H1 (cell line): ENCODE results near the gene NECTIN2. TPM values are rescaled to one million over a fixed set of nuclear protein-coding genes. Genes with fewer than 3 reads are reported as not detected.

Source experiments
- CTCF ChIA-PET: fragments of 300-600 bp; sonication (Branson Sonifier 250); formaldehyde crosslinking; loops from one replicate; lab custom pipeline; 2021; ENCODE audit not compliant: partially characterized antibody; lab: Charles Lee
- POLR2A ChIA-PET: fragments of 300-600 bp; sonication (Branson Sonifier 250); formaldehyde crosslinking; loops from one replicate; lab custom pipeline; 2021; ENCODE audit warnings: inconsistent platforms; ENCODE audit not compliant: partially characterized antibody; lab: Charles Lee
- DNase-seq, 2 experiments: peaks; one replicate each; pipeline versions ENCODE4 v3.0.0 to v3.0.0-alpha.2; 2010 to 2022; ENCODE audit warnings: low spot score in 2 of 2, low read depth in 1 of 2, mixed read lengths in 1 of 2
- FAIRE-seq: peaks from 2 replicates; lab custom pipeline; 2011; peaks lifted over from hg19 to GRCh38; lab: Jason Lieb, UNC
- H2AFZ ChIP-seq: 2 replicates; pipeline ENCODE4 v1.8.1; 2012; ENCODE audit warnings: low read length, inconsistent platforms
- H2AK5ac ChIP-seq: 2 replicates; pipeline ENCODE4 v1.6.1; 2013; ENCODE audit warnings: low read depth, low read length
- H2BK120ac ChIP-seq: replicated peaks from 2 replicates; pipeline ENCODE3; 2013; ENCODE audit warnings: low read depth, low read length, inconsistent platforms
- H2BK12ac ChIP-seq: 2 replicates; pipeline ENCODE4 v1.6.1; 2013; ENCODE audit warnings: low read depth, low read length
- H2BK15ac ChIP-seq: 2 replicates; pipeline ENCODE4 v1.6.1; 2013; ENCODE audit warnings: low read length
- H2BK20ac ChIP-seq: 2 replicates; pipeline ENCODE4 v1.6.1; 2013; ENCODE audit warnings: low read length
- H2BK5ac ChIP-seq: 2 replicates; pipeline ENCODE4 v1.6.1; 2013; ENCODE audit warnings: low read depth, low read length
- H3K14ac ChIP-seq: 2 replicates; pipeline ENCODE4 v1.6.1; 2013; ENCODE audit warnings: inconsistent platforms; ENCODE audit not compliant: insufficient read length
- H3K18ac ChIP-seq: 2 replicates; pipeline ENCODE4 v1.6.1; 2013; ENCODE audit warnings: low read length; ENCODE audit errors: extremely low read depth
- H3K23ac ChIP-seq: 2 replicates; pipeline ENCODE4 v1.6.1; 2013; ENCODE audit warnings: inconsistent platforms; ENCODE audit not compliant: insufficient read length
- H3K23me2 ChIP-seq: 2 replicates; pipeline ENCODE4 v1.6.1; 2013; ENCODE audit warnings: low read depth, low read length
- H3K27ac ChIP-seq: 2 replicates; pipeline ENCODE4 v1.6.1; 2011; ENCODE audit warnings: low read depth, low read length, inconsistent platforms
- H3K27me3 ChIP-seq, 4 experiments: replicated peaks in 1 of 4; 1 replicate in 1 of 4; 2 replicates in 3 of 4; pipeline versions ENCODE4 v1.6.1 to v1.8.1; 2011 to 2013; ENCODE audit warnings: low read length in 3 of 4, mild to moderate bottlenecking in 3 of 4, inconsistent platforms in 2 of 4, mixed read lengths in 2 of 4, moderate library complexity in 1 of 4; ENCODE audit not compliant: control insufficient read depth in 3 of 4, insufficient read depth in 3 of 4; ENCODE audit errors: extremely low read depth in 1 of 4
- H3K36me3 ChIP-seq, 4 experiments: 2 replicates each; pipeline versions ENCODE4 v1.6.1 to v1.8.1; 2011 to 2013; ENCODE audit warnings: mild to moderate bottlenecking in 4 of 4, low read length in 3 of 4, moderate library complexity in 2 of 4, control low read depth in 1 of 4, inconsistent platforms in 1 of 4; ENCODE audit not compliant: insufficient read depth in 4 of 4, control insufficient read depth in 2 of 4
- H3K4ac ChIP-seq: replicated peaks from 2 replicates; pipeline ENCODE3; 2013; ENCODE audit warnings: low read length, low read depth, mixed read lengths, inconsistent platforms; ENCODE audit not compliant: insufficient read length
- H3K4me1 ChIP-seq, 4 experiments: replicated peaks in 1 of 4; 1 replicate in 1 of 4; 2 replicates in 3 of 4; pipeline versions ENCODE4 v1.6.1 to v1.8.1; 2011 to 2013; ENCODE audit warnings: low read length in 3 of 4, inconsistent platforms in 2 of 4, mixed read lengths in 1 of 4; ENCODE audit not compliant: insufficient read depth in 4 of 4, control insufficient read depth in 3 of 4
- H3K4me2 ChIP-seq, 2 experiments: 2 replicates each; pipeline versions ENCODE4 v1.6.1 to v1.8.1; 2011 to 2013; ENCODE audit warnings: low read depth in 2 of 2, low read length in 2 of 2, control low read depth in 1 of 2, inconsistent platforms in 1 of 2, mild to moderate bottlenecking in 1 of 2; ENCODE audit not compliant: insufficient read depth in 1 of 2
- H3K4me3 ChIP-seq, 4 experiments: fragments of 200-600, 300-600 bp in 1 of 4; sonication (generic), shearing (Covaris generic), sonication (Bioruptor Twin) in 1 of 4; 2 replicates each; pipeline versions ENCODE4 v1.5.1 to v1.8.1; 2011 to 2016; ENCODE audit warnings: low read length in 4 of 4, low read depth in 3 of 4, control low read depth in 2 of 4, inconsistent platforms in 2 of 4, mild to moderate bottlenecking in 2 of 4, mixed read lengths in 1 of 4, moderate library complexity in 1 of 4; ENCODE audit not compliant: insufficient read depth in 2 of 4; ENCODE audit errors: extremely low read depth in 1 of 4
- H3K56ac ChIP-seq: replicated peaks from 2 replicates; pipeline ENCODE3; 2013; ENCODE audit warnings: low read depth, mild to moderate bottlenecking, mixed read lengths, low read length, inconsistent platforms; ENCODE audit not compliant: insufficient read length
- H3K79me1 ChIP-seq: 2 replicates; pipeline ENCODE4 v1.6.1; 2013; ENCODE audit warnings: low read depth, low read length, control low read depth
- H3K79me2 ChIP-seq, 2 experiments: 2 replicates each; pipeline versions ENCODE4 v1.6.1 to v1.8.1; 2012 to 2013; ENCODE audit warnings: low read length in 2 of 2, mild to moderate bottlenecking in 2 of 2, inconsistent platforms in 1 of 2; ENCODE audit not compliant: insufficient read depth in 2 of 2, control insufficient read depth in 1 of 2
- H3K9ac ChIP-seq, 4 experiments: replicated peaks in 1 of 4; 1 replicate in 1 of 4; 2 replicates in 3 of 4; pipeline versions ENCODE4 v1.6.1 to v1.8.1; 2011 to 2013; ENCODE audit warnings: low read depth in 3 of 4, low read length in 3 of 4, control low read depth in 2 of 4, mild to moderate bottlenecking in 2 of 4, moderate library complexity in 2 of 4, inconsistent platforms in 1 of 4; ENCODE audit errors: extremely low read depth in 1 of 4
- H3K9me3 ChIP-seq, 2 experiments: 2 replicates each; pipeline versions ENCODE4 v1.6.1 to v1.8.1; 2012 to 2013; ENCODE audit warnings: mild to moderate bottlenecking in 2 of 2, moderate library complexity in 2 of 2, control low read depth in 1 of 2, inconsistent platforms in 1 of 2, low read depth in 1 of 2, low read length in 1 of 2, mixed read lengths in 1 of 2; ENCODE audit not compliant: insufficient read depth in 2 of 2
- H4K20me1 ChIP-seq, 2 experiments: replicated peaks in 1 of 2; 2 replicates each; pipeline versions ENCODE3 to v1.8.1; 2011 to 2013; ENCODE audit warnings: inconsistent platforms in 2 of 2, low read length in 2 of 2, mild to moderate bottlenecking in 1 of 2; ENCODE audit not compliant: insufficient read depth in 2 of 2, control insufficient read depth in 1 of 2
- H4K5ac ChIP-seq: 2 replicates; pipeline ENCODE4 v1.6.1; 2013; ENCODE audit warnings: low read length, low read depth, mixed read lengths, inconsistent platforms; ENCODE audit not compliant: insufficient read length
- H4K8ac ChIP-seq: 2 replicates; pipeline ENCODE4 v1.8.0; 2013; ENCODE audit warnings: mild to moderate bottlenecking, moderate library complexity, low read length, inconsistent platforms; ENCODE audit not compliant: insufficient read depth; ENCODE audit errors: extremely low read depth
- H4K91ac ChIP-seq: replicated peaks from 2 replicates; pipeline ENCODE3; 2013; ENCODE audit warnings: low read length, mixed read lengths, inconsistent platforms; ENCODE audit not compliant: insufficient read length
- BACH1 ChIP-seq: IDR thresholded peaks from 2 replicates; pipeline ENCODE4 v1.6.1; 2012; ENCODE audit warnings: low read length, improper control_type of control experiment
- EP300 ChIP-seq, 2 experiments: IDR thresholded peaks; 1 replicate in 1 of 2; 2 replicates in 1 of 2; pipeline ENCODE4 v1.6.1; 2011 to 2012; ENCODE audit warnings: low read depth in 2 of 2, low read length in 2 of 2, mild to moderate bottlenecking in 2 of 2, borderline replicate concordance in 1 of 2, inconsistent platforms in 1 of 2, moderate library complexity in 1 of 2
- EZH2 ChIP-seq: fragments of 200-600 bp; sonication (generic); IDR thresholded peaks from 2 replicates; pipeline ENCODE4 v1.7.1; 2012; ENCODE audit warnings: low read depth, mild to moderate bottlenecking, moderate library complexity, low read length, inconsistent platforms; ENCODE audit not compliant: severe bottlenecking
- HDAC2 ChIP-seq, 2 experiments: fragments of 300-600 bp in 1 of 2; sonication (generic) in 1 of 2; IDR thresholded peaks; 2 replicates each; pipeline ENCODE4 v1.6.1; 2011 to 2012; ENCODE audit warnings: low read depth in 2 of 2, low read length in 2 of 2, mild to moderate bottlenecking in 2 of 2, moderate library complexity in 2 of 2, borderline replicate concordance in 1 of 2, inconsistent platforms in 1 of 2
- MAFK ChIP-seq: IDR thresholded peaks from 2 replicates; pipeline ENCODE4 v1.6.1; 2012; ENCODE audit warnings: low read depth, mild to moderate bottlenecking, improper control_type of control experiment, low read length
- PHF8 ChIP-seq: fragments of 200-600 bp; sonication (generic); conservative IDR thresholded peaks from 2 replicates; pipeline ENCODE4 v1.7.1; 2012; ENCODE audit warnings: low read depth, mild to moderate bottlenecking, inconsistent platforms, low read length, moderate library complexity
- POLR2A ChIP-seq, 2 experiments: IDR thresholded peaks; 1 replicate in 1 of 2; 2 replicates in 1 of 2; pipeline ENCODE4 v1.6.1; 2011; ENCODE audit warnings: low read depth in 2 of 2, low read length in 2 of 2, mild to moderate bottlenecking in 2 of 2; ENCODE audit errors: control extremely low read depth in 1 of 2
- RAD21 ChIP-seq, 2 experiments: IDR thresholded peaks in 1 of 2; conservative IDR thresholded peaks in 1 of 2; 2 replicates each; pipeline ENCODE4 v1.6.1; 2011; ENCODE audit warnings: low read depth in 2 of 2, low read length in 2 of 2, improper control_type of control experiment in 1 of 2, inconsistent platforms in 1 of 2, mild to moderate bottlenecking in 1 of 2, moderate library complexity in 1 of 2
- RBBP5 ChIP-seq: IDR thresholded peaks from 2 replicates; pipeline ENCODE4 v1.7.1; 2012; ENCODE audit warnings: low read depth, mild to moderate bottlenecking, inconsistent platforms, low read length, moderate library complexity, borderline replicate concordance
- SAP30 ChIP-seq: fragments of 300-600 bp; sonication (generic); IDR thresholded peaks from 2 replicates; pipeline ENCODE4 v1.7.1; 2012; ENCODE audit warnings: low read length, moderate library complexity, mild to moderate bottlenecking, inconsistent platforms; ENCODE audit not compliant: insufficient read depth, insufficient replicate concordance
- SIX5 ChIP-seq: IDR thresholded peaks from 2 replicates; pipeline ENCODE4 v1.6.1; 2011; ENCODE audit warnings: mild to moderate bottlenecking, low read depth, low read length
- YY1 ChIP-seq: IDR thresholded peaks from 2 replicates; pipeline ENCODE4 v1.6.1; 2011; ENCODE audit warnings: low read depth, mild to moderate bottlenecking, low read length
- WGBS, 2 experiments: shearing (Covaris generic) in 1 of 2; methylation state at CpG; one replicate each; pipeline versions ENCODE4 v1.1.6 to v1.1.7; 2013 to 2015; ENCODE audit warnings: low lambda C conversion rate in 2 of 2, mixed read lengths in 2 of 2, inconsistent platforms in 1 of 2, low coverage in 1 of 2, missing lambda C conversion rate in 1 of 2; ENCODE audit not compliant: insufficient replicate concordance in 2 of 2, insufficient coverage in 1 of 2, insufficient read length in 1 of 2; ENCODE audit errors: extremely low coverage in 1 of 2, missing lambda C conversion rate in 1 of 2; 5-methylcytosine and 5-hydroxymethylcytosine counted together
- polyA plus RNA-seq, 7 experiments: library from polyadenylated mRNA; depleted of rRNA in 3 of 7; stranded (reverse) in 5 of 7; unstranded in 2 of 7; fragments of >200 nt in 5 of 7; fragments of 200-250 nt in 2 of 7; gene quantifications; 1 replicate in 5 of 7; 2 replicates in 1 of 7; 4 replicates in 1 of 7; pipeline versions ENCODE4 v1.2.1 to v1.2.3, GENCODE V29; 2011 to 2013; ENCODE audit warnings: missing spikeins in 2 of 7, mixed read lengths in 2 of 7
- total RNA-seq: library from RNA; stranded (reverse); fragmentation: NEBNext Ultra II Directional; extraction: Animal tissue kit (Norgen Biotek cat#: 25700); gene quantifications from 2 replicates; pipeline ENCODE4 v1.2.1, GENCODE V29; 2021

The NECTIN2 gene
- total and polyA plus RNA-seq, 2 of the 8 experiments (the other 6 are each of a cell fraction or from before 2014, with no cell fraction given): 184 to 237 TPM

DNA sequence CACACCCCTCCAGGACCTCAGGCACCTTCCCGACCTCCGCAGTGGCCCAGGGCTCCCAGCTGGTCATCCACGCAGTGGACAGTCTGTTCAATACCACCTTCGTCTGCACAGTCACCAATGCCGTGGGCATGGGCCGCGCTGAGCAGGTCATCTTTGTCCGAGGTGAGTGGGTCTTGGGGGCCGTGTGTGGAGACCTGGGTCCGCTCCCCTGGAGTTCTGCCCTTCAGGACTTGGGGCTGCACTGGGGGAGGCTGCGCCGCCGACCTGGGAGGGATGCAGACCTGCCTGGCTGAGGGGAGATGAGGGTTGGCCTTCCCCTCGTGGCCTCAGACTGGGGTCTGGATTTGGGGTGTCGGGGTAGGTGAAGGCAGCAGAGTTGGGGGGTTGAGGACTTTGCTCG is 28.2 kb downstream of the NECTIN2 start:
- Histone ChIP-seq H3K9me3 (no peaks in the 10 kb centered on the region), H3K4ac (no peak overlapping the region), H2BK5ac (no peak overlapping the region), H3K18ac (no peak overlapping the region), H4K5ac (no peak overlapping the region), H2BK15ac (no peak overlapping the region), H3K9ac (no peak overlapping the region; a peak in 1 of 7 replicates), H3K36me3 (peaks cover 42 to 79% (median 60%) of the 10 kb centered on the region in 4 experiments), H3K14ac (no peak overlapping the region), H3K23me2 (no peaks in the 10 kb centered on the region), H3K4me1 (peaks cover 0 to 14% (median 3%) of the 10 kb centered on the region in 4 experiments; a peak in 5 of 7 replicates), H2BK12ac (no peak overlapping the region), H3K4me2 (no peak overlapping the region), H2AK5ac (no peak overlapping the region), H3K79me2 (no peaks in the 10 kb centered on the region; a peak in 1 of 4 replicates), H4K8ac (0 out of 2 replicates have a peak overlapping the region, but pooled peaks have one; percentile 2), H3K27ac (no peak overlapping the region), H2BK120ac (no peak overlapping the region), H4K91ac (no peak overlapping the region), H3K4me3 (no peak overlapping the region), H3K23ac (no peak overlapping the region), H2AFZ (no peak overlapping the region), H3K27me3 (no peaks in the 10 kb centered on the region), H4K20me1 (peaks cover 4 to 19% of the 10 kb centered on the region in 2 experiments), H3K79me1 (no peaks in the 10 kb centered on the region), H3K56ac (no peak overlapping the region), H2BK20ac (no peak overlapping the region)
- 94% methylated on average over 14 of the region's 16 CpGs; no CpG with 5 or more reads in 1 of the 2 experiments for WGBS, 2 experiments
- TF ChIP-seq SAP30 (no peak), EP300 (IDR thresholded peaks at IDR 0.05; ENCODE audit: borderline replicate concordance in 1 of 2, low read depth in 2 of 2, low read length in 2 of 2) (no peak), EZH2 (no peak), RBBP5 (no peak), RAD21 (IDR thresholded peaks at IDR 0.05 in 1 of 2, conservative IDR thresholded peaks at IDR 0.05 in 1 of 2; ENCODE audit: low read depth in 2 of 2, low read length in 2 of 2) (no peak), YY1 (no peak), POLR2A (IDR thresholded peaks at IDR 0.05; ENCODE audit: control extremely low read depth in 1 of 2, low read depth in 2 of 2, low read length in 2 of 2) (no peak), BACH1 (no peak), PHF8 (no peak), MAFK (no peak), SIX5 (no peak), HDAC2 (IDR thresholded peaks at IDR 0.05; ENCODE audit: borderline replicate concordance in 1 of 2, low read depth in 2 of 2, low read length in 2 of 2) (no peak)
- POLR2A ChIA-PET: interaction anchor here (0.9 to 13.6 kb wide), 8 partner anchors 10 to 30 kb away, joined by 3 to 109 read pairs (median 4); partner anchors contain the start of gene TOMM40
- CTCF ChIA-PET: interaction anchor here (1.0 to 1.3 kb wide), 2 partner anchors 75 to 153 kb away, joined by 3 to 4 read pairs; no protein-coding TSS in a partner anchor
- no peak for FAIRE-seq
- DNase-seq: no peak
